GM19438 (cell line): Measurements from ENCODE around the gene SAAL1.
"Not testable (repeated sequence)": the region's sequence is repeated elsewhere in the genome, so short reads cannot be mapped to it uniquely, and the experiment has no call there.

Experiments
- ATAC-seq: cut with Tn5 transposase; IDR thresholded peaks from one replicate; pipeline ENCODE4 v1.9.1; 2021; ENCODE audit warnings: low read depth; ENCODE audit not compliant: unreplicated experiment

SAAL1 gene

DNA sequence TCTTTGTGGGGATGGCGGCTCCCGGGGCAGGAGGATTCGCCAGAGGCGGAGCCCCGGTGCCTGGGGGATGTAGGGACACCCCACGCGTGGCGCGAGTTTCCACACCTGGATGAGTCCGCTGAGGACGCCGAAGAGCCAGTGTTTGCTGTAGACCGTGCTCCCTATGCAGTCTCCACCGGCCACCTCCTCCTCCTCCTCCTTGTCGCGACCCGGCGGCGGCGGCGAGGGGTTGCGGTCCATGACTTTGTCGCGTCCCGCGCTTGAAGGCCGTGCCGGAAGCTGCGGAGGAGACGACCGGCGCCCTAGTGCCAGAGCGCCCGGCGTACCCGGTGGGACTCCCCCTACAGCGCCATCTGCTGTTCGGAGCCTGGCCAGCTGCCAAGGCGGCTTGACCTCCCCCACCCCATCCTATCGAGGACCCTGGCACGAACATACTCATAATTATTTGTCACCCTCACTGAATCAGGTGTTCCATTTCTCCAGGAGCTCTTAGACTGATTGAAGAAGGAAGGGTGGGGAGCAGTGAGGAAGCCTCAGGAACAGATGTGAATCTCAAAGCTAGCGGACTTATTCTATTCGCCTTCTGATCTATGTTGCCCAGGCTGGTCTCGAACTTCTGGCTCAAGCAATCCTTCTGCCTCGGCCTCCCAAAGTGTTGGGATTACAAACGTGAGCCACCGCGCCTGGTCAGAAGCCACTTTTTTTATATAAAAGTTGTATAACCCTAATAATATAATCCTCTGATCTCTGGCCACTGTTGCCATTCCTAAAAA, at the start of gene SAAL1:
SAAL1 (minus strand) TSS at position 281 of the 773 bp plus-strand sequence; CDS start at position 240, 41 bp downstream.
- ATAC-seq, result peak; percentile 96

DNA sequence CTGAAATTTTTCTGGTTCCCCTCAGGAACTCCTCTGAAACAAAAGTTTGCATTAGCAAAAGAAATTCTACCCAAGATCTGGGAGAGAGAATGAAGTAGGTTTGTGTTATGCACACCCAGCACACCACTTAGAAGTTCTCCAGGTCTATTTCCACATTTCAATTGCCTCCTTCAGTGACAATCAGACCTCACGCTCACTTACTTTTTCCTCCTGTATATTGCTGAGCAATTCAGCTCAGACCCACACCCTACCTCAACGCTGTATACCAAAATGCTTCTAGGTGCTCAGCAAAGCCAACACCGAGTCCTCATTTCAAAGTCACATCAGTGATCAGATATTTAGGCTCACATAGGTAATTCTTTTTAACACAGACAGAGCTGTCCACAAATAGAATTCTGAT, 45.7 kb upstream of the SAAL1 start:
- ATAC-seq, result no peak

- no peak for ATAC-seq
These were observed 40.0 kb upstream of the SAAL1 start for GRCh38 chr11:18145837-18146236.

GRCh38 chr11:18145025-18145424, 39.1 kb upstream of the SAAL1 start:
- ATAC-seq, result no peak

DNA sequence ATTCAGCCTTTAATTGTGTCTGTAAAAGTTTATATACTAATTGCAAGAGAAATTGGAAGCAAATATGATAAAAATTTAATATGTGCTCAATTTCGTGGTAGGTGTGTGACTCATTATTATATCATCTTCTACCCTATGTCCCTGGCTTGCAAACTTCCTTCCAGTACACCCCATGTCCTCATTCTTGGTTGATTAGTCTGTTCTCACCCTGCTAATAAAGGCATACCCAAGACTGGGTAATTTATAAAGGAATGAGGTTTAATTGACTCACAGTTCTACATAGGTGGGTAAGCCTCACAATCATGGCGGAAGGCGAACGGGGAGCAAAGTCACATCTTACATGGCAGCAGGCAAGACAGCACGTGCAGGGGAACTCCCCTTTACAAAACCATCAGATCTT, 38.4 kb upstream of the SAAL1 start:
- no peak for ATAC-seq

- no peak for ATAC-seq
These were observed 34.3 kb upstream of the SAAL1 start for GRCh38 chr11:18140145-18140544.

GRCh38 chr11:18137186-18137800, 31.4 kb upstream of the SAAL1 start:
- no peak for ATAC-seq

GRCh38 chr11:18135308-18135707, 29.4 kb upstream of the SAAL1 start:
- no peak for ATAC-seq

GRCh38 chr11:18132341-18132740, 26.5 kb upstream of the SAAL1 start, which contains the start of gene MRGPRX3:
MRGPRX3 (plus strand) TSS chr11:18132571; CDS start chr11:18137203, 4,632 bp downstream.
- no peak for ATAC-seq

DNA sequence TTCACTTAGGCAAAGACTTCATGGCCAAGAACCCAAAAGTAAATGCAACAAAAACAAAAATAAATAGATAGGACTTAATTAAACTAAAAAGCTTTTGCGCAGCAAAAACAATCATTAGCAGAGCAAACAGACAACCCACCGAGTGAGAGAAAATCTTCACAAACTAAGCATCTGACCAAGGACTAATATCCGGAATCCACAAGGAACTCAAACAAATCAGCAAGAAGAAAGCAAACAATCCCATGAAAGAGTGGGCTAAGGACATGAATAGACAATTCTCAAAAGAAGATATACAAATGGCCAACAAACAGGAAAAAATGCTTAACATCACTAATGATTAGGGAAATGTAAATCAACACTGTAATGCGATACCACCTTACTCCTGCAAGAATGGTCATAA, 25.2 kb upstream of the SAAL1 start:
- ATAC-seq, result not testable (repeated sequence)

GRCh38 chr11:18121331-18121828, 15.5 kb upstream of the SAAL1 start:
- ATAC-seq, result not testable (repeated sequence)

- ATAC-seq, result peak; percentile 91
These were observed 9.7 kb upstream of the SAAL1 start for GRCh38 chr11:18115360-18116127.

DNA sequence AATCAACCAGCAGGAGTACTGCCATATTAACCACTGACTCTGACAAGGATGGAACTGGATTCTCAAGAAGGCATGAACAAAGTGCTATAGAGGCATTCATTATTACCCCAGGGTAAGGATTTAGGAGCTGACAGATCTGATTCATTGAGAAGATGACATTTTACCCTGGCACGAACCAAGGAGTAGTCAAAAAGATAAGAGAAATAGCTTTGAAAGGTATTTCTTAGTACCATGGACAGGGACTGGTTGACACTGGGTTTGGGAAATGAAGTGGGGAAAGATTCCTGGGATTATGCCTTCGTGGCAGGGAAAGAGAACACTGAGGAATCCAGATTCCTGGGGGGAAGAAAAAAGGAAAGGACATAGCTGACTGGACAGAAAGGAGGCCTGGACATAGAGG, 5.1 kb upstream of the SAAL1 start:
- ATAC-seq, result no peak

- no peak for ATAC-seq
These were observed 2.4 kb upstream of the SAAL1 start for GRCh38 chr11:18108254-18108653.

- ATAC-seq, result no peak
These were observed 806 bp upstream of the SAAL1 start for GRCh38 chr11:18106688-18107087.

DNA sequence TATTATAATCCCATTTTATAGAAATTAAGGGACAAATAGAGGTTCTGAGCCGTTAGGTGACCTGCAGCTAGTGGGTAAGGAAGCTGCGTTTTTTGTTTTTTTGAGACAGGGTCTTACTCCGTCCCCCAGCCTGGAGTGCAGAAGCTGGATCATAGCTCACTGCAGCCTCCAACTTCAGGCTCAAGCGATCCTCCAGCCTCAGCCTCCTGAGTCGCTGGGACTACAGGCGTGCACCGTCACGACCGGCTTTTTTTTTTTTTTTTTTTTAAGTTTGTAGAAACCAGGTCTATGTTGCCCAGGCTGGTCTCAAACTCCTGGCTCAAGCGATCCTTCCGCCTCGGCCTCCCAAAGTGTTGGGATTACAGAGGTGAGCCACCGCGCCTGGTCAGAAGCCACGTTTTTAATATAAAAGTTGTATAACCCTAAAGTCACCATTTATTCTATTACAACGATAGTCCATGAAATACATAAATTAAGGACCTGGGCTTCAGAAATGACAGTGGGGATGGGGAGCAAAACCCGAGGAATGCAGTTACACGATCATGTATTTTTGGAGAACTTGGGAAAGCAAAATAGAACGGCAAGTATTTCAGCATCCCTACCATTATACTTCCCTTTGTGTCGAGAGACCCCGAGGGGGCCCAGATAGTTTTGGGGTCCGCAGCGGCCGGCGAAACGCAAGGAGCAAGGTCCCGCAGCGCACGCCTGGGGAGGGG, 638 bp downstream of the SAAL1 start:
- peak; percentile 7 for ATAC-seq

DNA sequence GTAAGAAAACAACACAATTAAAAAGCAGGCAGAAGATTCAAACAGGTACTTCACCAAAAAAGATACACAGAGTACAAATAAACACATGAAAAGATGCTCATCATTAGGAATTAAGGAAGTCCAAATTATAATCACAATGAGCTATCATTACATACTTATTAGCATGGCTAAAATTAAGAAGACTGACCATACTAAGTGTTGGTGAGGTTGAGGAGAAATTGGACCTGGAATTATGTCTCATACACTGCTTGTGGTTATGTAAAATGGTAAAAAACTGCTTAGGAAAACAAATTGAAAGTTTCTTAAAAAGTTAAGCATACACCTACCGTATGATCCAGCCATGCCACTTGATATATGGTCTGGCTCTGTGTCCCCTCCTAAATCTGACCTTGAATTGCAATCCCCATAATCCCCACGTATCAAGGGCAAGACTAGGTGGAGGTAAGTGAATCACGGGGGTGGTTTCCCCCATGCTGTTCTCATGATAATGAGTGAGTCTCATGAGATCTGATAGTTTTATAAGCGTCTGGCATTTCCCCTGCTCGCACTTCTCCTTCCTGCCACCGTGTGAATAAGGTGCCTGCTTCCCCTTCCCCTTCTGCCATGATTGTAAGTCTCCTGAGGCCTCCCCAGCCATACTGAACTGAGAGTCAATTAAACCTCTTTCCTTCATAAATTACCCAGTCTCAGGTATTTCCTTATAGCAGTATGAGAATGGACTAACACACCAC, 4.8 kb downstream of the SAAL1 start:
- no peak for ATAC-seq

GRCh38 chr11:18093959-18094358, 11.9 kb downstream of the SAAL1 start:
- ATAC-seq, result no peak

DNA sequence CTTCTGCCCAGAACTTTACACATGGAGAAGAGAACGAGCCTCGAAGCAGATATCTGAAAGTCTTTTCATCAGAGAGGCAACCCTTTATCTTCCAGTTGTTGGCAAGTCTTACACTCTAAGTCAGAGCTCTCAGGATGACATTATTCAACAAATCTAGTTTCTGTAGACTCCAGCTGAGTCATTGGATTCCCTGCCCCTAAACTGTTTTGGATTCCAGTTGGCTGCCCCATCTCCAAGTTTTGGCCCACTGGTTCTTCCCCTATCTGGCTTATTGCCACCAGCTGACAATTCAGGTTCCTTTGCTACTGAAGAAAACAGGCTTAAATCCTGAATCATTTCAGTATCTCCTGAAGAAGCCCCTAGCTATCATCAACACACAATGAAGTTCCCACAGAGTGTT, 14.2 kb downstream of the SAAL1 start:
- ATAC-seq, result no peak

GRCh38 chr11:18088966-18089365, 16.9 kb downstream of the SAAL1 start:
- no peak for ATAC-seq
